Measurements from ENCODE around the gene TTL.
"Not testable (repeated sequence)": the region's sequence is repeated elsewhere in the genome, so short reads cannot be mapped to it uniquely, and the experiment has no call there.

TTL gene

DNA sequence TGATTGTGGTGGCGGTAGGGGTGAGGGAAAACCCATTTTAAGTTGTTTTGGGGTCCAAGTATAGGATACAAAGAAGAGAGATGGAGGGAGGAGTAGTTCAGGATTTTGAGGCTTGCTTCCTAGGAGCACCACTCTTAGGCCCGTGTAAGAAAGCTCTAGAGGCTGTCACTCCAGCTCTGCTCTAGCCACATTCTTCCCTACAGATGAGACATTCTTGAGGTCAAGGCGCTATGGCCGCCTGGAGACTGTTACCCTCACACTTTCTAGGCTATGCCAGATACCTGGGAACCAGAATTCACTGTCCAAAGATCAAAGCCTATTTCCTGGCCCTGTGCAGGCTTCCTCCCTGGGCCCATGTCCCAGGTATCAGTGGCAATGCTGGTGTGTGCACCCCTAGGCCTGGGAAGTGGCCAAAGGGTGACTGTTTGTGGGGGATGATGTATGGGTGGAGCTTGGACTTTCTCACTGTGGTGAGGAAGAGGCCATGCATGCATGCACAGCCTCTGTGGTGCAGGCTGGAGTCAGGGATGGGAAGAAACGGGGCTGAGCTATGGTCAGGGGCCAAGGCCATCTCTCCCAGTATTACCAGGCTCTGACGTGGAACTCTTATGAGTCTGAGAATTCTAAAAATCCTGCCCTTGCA lies 7.0 kb upstream of the TTL start:
- DNase-seq (ENCODE audit: low read depth in 2 of 2): no peak

DNA sequence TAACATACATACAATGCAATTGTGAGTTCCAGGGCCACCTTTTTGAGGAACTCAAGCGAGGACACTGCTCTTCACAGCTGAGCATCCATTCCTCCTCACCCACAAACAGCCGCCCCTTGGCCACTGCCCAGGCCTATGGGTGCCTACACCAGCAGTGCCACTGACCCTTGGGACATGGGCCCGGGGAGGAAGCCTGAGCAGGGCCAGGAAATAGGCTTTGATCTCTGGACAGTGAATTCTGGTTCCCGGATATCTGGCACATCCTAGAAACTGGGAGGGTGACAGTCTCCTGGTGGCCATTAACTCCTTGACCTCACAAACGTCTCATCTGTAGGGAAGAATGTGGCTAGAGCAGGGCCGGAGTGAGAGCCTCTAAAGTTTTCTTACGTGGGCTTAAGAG lies 5.5 kb upstream of the TTL start:
- DNase-seq (ENCODE audit: low read depth in 2 of 2): no peak

DNA sequence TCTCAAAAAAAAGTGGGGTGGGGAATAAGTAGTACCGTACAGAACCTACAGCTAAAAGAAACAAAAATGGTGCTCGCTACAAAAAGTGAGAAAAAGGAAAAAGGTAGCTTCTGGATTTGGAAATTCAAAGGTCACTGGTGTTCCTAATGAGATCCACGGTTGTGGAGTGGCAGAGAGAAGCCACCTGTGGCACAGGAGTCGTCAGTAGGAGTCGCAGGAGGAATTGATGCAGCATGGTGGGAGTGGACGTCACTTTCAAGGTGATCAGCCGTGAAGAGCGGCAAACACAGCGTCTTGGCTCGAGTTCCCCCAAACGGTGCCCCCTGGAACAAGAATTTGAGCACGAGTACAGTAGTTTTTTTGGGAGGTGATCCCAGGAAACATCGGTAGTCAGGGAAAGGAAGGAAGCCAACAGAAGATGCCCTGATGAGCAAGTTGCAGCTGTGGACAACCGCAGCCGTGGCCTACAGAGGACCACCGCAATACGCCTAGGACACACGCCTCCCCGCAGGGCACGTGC lies 1.4 kb upstream of the TTL start:
- DNase-seq (ENCODE audit: low read depth in 2 of 2): peak in 1 of 2 donors; percentile 6

GRCh38 chr2:112481050-112481527 lies 867 bp upstream of the TTL start:
- DNase-seq (ENCODE audit: low read depth in 2 of 2): peak; percentile 75 to 83

DNA sequence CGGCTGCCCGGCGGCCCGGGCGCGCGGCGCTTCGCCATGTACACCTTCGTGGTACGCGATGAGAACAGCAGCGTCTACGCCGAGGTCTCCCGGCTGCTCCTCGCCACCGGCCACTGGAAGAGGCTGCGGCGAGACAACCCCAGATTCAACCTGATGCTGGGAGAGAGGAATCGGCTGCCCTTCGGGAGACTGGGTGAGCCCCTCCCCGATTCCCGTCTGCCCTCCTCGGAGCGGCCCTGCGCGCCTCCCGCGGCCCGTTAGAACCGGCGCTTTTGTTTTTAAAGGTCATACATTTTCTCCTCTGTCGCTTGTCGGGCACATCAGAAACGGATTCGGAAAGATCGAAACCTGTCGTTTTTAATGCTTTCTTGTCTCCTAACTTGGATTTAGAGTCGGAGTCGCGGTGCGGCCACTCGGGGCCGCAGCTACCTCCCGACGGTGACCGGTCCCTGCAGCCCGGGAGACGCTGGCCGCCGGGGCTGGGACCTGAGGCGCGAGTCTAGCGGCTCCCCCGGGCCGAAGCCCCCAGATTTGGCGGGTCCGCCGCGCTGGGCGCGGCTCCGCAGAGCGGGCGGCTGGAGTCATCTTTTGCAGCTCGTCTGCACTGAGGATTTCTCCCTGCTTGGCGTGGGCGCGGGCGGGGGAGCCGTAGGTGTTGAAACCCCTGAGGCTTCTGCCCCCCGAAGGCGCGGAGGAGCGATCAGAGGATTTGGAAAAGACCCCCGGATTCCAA lies 519 bp downstream of the TTL start:
- peak in 1 of 2 donors; percentile 24 for DNase-seq (ENCODE audit: low read depth in 2 of 2)

GRCh38 chr2:112483042-112483473 lies 1.1 kb downstream of the TTL start:
- DNase-seq (ENCODE audit: low read depth in 2 of 2): no peak

DNA sequence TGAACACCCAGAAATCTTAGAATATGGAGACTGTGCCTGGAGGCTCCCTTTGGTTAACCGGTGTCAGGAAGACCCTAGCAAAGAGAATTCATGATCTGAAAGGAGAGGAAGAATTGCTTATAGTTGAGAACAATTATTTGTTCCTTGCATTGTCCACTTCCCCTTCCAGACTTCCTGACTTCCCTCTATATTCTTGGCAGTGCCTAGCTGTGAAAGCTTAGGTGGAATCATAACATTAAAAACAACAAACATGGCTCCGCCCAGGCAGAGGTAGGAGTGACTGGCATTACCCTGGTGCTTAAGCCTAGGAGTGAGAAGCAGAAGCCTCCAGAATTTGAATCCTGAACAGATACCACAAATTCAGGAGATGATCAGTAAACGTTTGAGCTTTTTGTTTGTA lies 1.9 kb downstream of the TTL start:
- DNase-seq (ENCODE audit: low read depth in 2 of 2): no peak

DNA sequence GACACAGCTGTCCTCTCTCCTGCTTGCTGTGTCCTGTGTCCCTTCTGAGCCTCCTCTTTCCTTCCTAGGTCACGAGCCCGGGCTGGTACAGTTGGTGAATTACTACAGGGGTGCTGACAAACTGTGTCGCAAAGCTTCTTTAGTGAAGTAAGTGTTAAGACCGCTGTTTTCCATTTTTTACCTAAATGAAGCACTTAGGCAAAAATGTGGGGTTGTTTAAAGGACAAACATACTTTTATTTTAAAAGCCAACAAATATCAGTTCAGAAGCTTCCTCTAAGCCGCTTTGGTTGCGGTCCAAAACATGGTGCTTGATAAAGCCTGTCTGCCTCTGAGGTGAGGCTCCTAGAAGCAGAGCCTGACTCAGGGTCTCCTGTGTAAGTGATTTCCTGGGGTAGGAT lies 3.9 kb downstream of the TTL start:
- DNase-seq (ENCODE audit: low read depth in 2 of 2): no peak

GRCh38 chr2:112486895-112487294 lies 4.9 kb downstream of the TTL start:
- DNase-seq (ENCODE audit: low read depth in 2 of 2): no peak

GRCh38 chr2:112487444-112487961 lies 5.5 kb downstream of the TTL start:
- DNase-seq (ENCODE audit: low read depth in 2 of 2): no peak

- DNase-seq (ENCODE audit: low read depth in 2 of 2): no peak
Observed at GRCh38 chr2:112488201-112488600, 6.2 kb downstream of the TTL start.

DNA sequence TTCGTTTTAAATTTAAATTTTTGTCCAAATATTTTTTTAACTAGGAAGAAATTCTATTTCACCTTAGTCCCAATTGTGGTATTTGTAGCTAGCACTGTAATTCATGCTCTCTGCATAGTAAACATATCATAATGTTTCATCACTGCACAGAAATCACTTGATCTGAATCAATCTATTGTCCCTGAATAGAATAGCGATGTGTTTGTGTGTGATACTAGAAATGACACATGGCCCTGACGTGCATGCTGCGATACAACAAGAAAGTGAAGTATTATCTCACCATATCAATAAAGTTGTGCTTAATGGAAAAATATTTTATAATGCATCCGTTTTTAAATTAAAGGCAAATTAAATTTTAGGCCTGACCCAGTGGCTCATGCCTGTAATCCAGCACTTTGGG lies 10.0 kb downstream of the TTL start:
- DNase-seq (ENCODE audit: low read depth in 2 of 2): no peak

DNA sequence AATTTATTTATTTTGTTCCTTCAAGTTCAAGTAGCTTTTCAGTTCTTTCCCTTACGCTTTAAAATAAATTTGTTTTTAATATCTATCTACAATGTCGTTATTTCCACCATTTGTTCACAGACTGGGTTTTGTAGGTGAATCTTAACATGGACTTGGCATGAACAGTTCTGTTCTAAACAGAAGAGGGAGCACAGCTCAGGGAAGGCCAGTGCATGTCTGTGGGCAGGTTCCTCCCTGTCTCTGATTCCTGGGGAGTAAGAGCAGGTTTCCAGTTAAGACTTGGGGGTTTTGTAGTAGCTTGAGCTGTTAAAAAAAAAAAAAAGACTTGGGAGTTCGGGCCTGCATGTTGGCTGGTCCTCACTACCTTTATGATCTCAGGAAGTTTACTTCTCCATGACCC lies 11.1 kb downstream of the TTL start:
- no peak for DNase-seq (ENCODE audit: low read depth in 2 of 2)

GRCh38 chr2:112493858-112494648 lies 12.1 kb downstream of the TTL start:
- no peak for DNase-seq (ENCODE audit: low read depth in 2 of 2)

DNA sequence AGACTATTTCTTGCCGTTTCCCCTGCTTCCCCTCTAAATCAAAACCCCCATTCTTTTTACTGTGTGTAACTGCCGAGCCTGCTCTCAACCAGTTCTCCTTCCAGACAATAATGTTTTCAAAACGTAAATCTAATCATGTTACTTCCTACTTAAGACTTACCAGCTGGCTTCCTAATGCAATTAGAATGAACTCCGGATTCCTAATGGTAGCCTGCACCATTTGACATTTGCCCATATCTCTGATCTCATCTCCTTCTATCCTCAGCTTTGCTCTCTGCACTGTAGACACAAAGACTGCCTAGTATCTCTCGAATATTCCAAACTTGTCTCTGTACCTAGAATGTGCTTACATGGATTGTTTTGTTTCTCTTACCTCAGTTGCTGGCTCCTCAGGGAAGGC lies 12.9 kb downstream of the TTL start:
- DNase-seq (ENCODE audit: low read depth in 2 of 2): no peak

DNA sequence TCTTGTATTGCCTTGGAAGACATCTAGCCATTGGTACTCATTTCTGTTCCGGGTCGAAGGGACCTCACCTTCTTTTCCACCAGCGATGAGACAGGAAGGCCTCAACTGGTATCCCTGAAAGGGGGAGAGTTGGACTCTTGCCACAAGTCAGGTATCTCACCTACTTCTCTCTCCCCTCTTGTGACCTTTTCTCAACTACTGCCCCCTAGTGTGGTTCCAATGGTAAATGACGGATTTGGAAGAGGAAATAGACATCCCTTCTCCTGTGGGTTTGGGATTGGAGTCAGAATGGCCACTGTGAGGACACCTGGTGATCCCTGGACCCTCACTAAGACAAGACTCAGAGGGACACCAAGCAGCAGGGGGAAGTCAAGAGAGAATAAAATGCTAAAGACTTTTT lies 13.9 kb downstream of the TTL start:
- not testable (repeated sequence) for DNase-seq (ENCODE audit: low read depth in 2 of 2)

DNA sequence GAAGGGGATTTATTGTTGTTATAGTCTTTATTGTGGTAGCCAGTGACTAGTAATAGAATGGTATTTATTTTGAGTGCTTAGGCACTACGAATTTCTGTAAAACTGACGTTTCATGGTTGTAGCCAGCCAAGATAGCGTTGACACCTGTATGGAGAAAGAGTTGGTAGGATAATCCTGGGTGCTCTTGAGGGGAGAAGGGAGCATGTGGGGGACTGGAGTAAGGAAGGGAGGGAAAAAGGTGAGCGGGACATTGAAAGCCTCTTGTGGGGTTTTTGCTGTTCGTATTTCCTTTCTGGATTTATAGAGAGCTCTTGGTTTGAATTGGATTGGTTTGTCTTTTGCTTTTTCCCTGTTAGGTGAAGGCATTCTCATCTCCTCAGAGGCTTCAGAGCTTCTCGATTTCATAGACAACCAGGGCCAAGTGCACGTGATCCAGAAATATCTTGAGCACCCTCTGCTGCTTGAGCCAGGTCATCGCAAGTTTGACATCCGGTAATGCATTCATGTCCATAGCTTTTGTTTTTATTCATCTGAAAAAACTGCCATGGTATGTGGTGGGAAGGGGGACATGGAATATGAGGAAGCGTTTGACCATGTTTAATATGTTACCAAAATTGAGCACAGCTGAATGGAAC lies 19.0 kb downstream of the TTL start:
- DNase-seq (ENCODE audit: low read depth in 2 of 2): peak in 1 of 2 donors; percentile 7

DNA sequence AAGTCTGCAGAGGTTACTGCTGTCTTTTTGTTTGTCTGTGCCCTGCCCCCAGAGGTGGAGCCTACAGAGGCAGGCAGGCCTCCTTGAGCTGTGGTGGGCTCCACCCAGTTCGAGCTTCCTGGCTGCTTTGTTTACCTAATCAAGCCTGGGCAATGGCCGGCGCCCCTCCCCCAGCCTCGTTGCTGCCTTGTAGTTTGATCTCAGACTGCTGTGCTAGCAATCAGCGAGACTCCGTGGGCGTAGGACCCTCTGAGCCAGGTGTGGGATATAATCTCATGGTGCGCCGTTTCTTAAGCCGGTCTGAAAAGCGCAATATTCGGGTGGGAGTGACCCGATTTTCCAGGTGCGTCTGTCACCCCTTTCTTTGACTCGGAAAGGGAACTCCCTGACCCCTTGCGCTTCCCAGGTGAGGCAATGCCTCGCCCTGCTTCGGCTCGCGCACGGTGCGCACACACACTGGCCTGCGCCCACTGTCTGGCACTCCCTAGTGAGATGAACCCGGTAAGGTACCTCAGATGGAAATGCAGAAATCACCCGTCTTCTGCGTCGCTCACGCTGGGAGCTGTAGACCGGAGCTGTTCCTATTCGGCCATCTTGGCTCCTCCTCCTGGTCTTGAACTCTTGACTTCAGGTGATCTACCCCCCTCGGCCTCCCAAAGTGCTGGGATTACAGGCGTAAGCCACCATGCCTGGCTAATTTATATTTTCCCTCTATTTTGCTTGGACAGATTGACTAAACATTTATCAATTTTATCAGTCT lies 27.5 kb downstream of the TTL start:
- DNase-seq (ENCODE audit: low read depth in 2 of 2): not testable (repeated sequence)

DNA sequence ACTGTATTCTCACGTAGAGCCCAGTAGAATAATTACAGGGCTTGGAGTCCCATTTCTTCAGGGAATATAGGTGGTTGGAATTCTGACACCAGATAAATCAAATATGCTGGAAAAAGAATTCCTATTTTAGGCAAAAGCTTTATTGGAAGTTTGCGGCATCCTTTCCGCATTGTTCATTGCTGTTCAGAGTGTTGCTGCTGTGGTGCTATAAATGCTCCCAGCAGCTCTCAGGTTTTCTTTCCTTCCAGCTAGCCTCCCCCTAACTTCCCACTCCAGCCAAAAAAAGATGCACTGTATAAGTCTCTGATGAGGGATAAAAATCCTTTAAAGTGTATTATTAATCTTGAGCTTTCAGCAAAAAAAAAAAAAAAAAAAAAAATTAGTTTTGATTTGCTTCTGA lies 34.8 kb downstream of the TTL start:
- no peak for DNase-seq (ENCODE audit: low read depth in 2 of 2)

DNA sequence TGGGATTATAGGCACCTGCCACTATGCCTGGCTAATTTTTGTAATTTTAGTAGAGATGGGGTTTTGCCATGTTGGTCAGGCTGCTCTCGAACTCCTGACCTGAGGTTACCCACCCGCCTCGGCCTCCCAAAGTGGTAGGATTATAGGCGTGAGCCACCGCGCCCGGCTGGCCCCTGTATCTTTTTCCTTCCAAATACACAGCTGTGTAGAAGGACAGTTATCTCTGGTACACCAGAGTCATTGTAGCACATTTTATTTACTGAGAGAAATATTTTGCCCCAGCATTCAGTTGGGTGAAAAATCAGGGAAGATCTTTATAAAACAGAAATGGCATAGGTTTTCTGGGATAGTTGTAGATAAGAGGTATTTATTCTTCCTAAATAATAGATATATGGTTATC lies 36.9 kb downstream of the TTL start:
- DNase-seq (ENCODE audit: low read depth in 2 of 2): no peak

GRCh38 chr2:112519506-112519905 lies 37.5 kb downstream of the TTL start:
- no peak for DNase-seq (ENCODE audit: low read depth in 2 of 2)
